Measurements from ENCODE around the gene CBR4. TPM values are rescaled to one million over a fixed set of nuclear protein-coding genes. Genes with fewer than 3 reads are reported as not detected.
"Not testable (repeated sequence)": the region's sequence is repeated elsewhere in the genome, so short reads cannot be mapped to it uniquely, and the experiment has no call there.

CBR4 gene
- total RNA-seq, 1 donor from 2014 or later, result 14.7 TPM

GRCh38 chr4:169035871-169036620, 26.0 kb upstream of the CBR4 start:
- not testable (repeated sequence) for DNase-seq (ENCODE audit: low spot score)

DNA sequence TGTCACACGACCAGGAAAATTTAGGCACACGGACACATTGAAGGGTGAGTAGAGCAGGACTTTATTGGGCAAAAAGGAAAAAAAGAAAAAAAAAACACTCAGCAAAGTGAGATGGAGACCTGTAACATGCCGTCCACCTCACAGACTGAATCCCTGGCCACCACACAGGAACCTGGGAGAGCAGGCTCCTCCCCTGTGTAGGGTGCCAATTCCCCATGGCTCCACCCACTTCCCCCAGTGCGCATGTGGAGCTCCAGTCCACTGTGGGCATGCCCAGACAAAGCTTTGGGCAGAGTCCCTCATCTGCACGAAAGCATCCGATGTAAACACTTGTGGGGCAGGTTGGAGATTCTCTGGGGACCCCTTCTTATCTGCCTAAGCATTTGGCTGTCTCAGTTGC, 23.6 kb upstream of the CBR4 start:
- DNase-seq (ENCODE audit: low spot score), result no peak

- no peak for DNase-seq (ENCODE audit: low spot score)
Observed at GRCh38 chr4:169032883-169033645, 23.0 kb upstream of the CBR4 start.

- no peak for DNase-seq (ENCODE audit: low spot score)
Observed at GRCh38 chr4:169032194-169032593, 22.1 kb upstream of the CBR4 start.

DNA sequence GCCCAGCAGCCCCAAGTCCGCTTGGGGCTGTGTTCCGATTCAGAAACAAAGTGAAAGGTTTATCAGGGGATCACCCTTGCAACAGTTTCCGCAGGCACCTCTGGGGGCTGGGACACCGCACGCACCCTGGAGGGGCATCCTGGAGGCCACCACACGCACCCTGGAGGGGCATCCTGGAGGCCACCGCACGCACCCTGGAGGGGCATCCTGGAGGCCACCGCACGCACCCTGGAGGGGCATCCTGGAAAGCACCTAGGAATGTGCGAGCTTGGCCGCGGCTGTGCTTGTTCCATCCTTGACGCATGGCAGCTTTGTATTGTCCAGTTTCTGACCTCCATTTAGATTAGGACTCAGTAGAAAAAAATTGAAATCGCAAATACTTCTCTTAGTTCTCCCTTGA, 21.3 kb upstream of the CBR4 start:
- DNase-seq (ENCODE audit: low spot score), result no peak

DNA sequence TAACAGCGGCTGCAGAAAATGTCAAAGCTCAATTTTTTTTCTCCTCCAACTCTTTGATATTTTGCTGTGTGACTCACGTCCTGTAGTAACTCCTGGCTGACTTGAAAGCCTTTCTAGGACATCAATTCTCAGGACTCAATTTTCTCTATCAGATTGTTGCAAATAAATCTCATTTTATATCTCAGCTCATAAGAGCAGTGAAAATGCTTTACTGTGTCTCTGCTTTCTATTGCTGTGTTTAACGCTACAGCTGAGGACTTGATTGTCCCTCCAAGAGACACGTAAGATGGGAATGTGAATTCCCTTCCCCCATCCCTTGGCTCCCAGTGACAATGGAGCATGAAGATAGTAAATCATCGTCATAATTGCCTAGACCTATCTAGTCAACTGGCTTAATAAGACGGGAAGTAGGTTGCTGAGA, 20.5 kb upstream of the CBR4 start:
- no peak for DNase-seq (ENCODE audit: low spot score)

DNA sequence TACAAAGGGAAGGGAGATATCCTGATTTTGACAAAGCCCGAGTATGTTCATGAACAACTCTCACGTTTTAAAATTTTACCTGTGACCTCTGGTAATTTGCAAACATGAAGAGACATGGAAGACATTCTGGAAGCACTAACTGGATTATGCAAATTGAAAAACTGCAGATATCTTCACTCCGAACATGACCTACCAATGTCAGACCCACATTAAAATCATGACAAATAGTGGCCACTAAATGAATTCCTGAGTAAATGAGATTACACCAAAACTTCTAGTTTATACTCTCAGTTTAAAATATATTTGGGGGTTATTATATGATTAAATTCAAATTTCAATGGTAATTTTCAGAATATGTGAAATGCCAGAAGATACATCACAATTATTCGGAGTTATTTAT, 19.9 kb upstream of the CBR4 start:
- DNase-seq (ENCODE audit: low spot score), result no peak

DNA sequence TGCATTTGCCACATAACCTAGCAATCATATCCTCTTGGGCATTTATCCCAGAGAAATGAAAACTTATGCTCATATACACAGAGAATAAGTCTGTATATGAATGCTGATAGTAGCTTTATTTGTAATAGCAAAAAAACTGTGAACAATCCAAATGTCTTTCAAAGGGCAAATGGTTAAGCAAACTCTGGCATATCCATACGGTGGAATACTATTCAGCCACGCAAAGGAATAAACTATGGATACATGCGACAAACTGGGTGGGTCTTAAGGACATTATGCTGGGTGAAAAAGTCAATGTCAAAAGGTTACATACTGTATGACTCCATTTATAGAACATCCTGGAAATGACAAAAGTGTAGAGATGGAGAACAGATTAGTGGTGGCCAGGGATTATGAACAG, 17.6 kb upstream of the CBR4 start:
- no peak for DNase-seq (ENCODE audit: low spot score)

GRCh38 chr4:169025184-169025583, 15.1 kb upstream of the CBR4 start:
- no peak for DNase-seq (ENCODE audit: low spot score)

DNA sequence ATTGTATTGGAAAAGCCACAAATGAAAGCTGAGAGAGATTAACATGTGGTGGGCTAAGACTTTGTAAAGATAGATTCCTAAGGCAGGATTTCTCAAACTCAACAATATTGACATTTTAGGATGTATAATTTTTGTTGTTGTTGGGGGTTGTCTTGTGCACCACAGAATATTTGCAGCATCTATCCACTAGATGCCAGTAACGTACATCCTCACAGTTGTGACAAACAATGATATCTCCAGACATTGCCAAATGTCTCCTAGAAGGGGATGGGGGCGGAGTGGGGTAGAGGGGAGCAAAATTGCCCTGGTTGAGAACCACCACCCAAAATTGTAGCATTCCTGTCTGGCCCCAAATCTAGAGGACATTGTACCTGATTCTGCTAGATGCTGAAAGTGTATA, 14.7 kb upstream of the CBR4 start:
- DNase-seq (ENCODE audit: low spot score), result no peak

GRCh38 chr4:169018406-169018805, 8.4 kb upstream of the CBR4 start:
- DNase-seq (ENCODE audit: low spot score), result no peak

DNA sequence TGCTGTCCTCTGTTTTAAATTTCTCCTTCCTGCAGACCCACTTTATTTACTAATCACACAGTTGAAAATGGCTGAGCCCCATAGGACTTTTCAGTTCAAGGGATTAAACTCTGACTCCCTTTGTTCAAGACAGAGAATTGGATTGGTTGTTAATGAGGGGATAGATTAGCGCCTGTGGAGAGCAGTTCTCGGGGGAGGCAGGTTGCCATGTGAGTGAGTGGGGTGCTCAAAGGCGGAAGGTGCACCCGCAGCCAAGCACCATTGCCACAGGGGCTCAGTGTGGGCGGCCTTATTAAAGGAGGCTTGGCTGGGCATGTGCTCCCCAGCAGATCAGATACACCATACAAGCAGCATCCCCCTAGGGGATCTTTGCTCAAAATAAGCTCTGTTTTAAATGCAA, 7.9 kb upstream of the CBR4 start:
- no peak for DNase-seq (ENCODE audit: low spot score)

GRCh38 chr4:169015186-169015623, 5.2 kb upstream of the CBR4 start:
- no peak for DNase-seq (ENCODE audit: low spot score)

- DNase-seq (ENCODE audit: low spot score), result no peak
Observed at GRCh38 chr4:169014586-169014985, 4.5 kb upstream of the CBR4 start.

GRCh38 chr4:169013396-169013795, 3.3 kb upstream of the CBR4 start:
- DNase-seq (ENCODE audit: low spot score), result no peak

- no peak for DNase-seq (ENCODE audit: low spot score)
Observed at GRCh38 chr4:169012049-169012448, 2.0 kb upstream of the CBR4 start.

DNA sequence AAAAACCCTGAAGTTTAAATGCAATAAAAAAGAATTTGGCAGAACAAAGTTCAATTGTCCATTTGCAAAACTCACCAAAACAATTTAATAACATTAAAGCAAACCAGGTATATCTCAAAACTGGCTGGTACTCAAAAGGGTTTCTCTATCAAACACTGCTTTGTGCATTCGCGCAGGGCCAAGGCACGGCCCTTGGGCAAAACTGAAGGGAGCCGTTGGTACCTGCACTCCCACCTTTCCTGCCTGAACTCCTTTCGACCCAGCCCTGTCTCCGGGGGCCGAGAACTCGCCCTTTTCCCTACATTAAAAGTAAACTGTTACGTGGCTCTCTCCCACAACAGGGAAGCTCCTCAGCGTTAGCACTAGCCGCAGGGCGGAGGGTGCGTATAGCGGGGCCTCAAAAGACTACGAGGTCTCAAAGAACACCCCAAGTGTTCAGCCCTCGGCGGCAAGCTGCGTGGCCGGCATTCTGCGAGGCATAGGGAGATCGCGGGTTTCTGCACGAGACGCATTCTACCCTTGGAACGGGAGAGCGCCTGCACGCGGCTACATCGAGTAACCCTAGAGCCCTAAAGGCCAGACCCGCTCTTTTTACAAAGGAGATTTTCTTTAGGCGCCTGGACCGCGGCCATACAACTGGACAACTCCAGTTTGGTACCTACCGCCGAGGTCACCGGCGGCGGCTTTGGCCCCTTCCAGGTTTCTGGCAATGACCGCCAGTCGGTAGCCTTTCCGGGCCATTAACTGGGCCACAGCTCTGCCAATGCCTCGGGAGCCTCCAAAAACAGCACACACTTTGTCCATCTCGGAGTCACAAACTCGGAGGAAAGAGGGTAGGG, 550 bp downstream of the CBR4 start:
- DNase-seq (ENCODE audit: low spot score), result no peak

GRCh38 chr4:169005453-169006099, 4.5 kb downstream of the CBR4 start:
- DNase-seq (ENCODE audit: low spot score), result no peak

DNA sequence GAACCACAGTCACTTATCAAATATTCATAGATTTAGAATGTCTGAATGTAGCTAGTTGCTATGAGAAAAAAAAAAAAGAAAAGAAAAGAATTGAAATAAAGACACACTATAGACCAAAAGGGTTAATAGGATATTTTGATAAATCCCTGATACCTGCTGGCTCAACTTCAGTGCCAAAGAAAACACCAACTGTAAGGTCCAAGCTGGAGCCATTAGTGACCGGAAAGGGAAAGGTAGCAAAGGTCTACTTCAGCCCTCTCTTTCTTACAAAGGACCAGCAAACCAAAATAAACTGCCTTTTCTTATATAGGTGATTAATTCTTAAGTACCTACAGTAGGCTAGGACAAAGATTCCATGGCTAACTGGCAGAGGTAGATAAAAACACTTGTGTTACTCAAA, 9.7 kb downstream of the CBR4 start:
- no peak for DNase-seq (ENCODE audit: low spot score)

DNA sequence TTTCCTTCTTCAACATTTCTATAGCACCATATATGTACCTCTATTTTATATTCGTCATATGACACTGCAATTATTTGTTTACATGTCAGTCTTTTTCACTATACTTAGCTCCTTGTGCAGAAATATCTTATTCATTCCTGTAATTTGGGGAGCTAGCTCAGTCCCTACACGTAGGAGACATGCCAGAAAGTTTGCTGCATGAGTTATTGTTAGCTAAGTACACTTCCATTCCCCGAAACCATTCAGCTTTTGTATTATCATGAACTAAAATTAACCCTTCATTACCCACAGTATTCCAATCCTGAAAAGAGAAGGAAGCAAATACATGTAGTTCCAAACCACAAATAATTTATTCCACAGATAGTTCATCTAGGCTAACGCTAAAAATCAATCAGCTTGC, 10.2 kb downstream of the CBR4 start:
- no peak for DNase-seq (ENCODE audit: low spot score)

- no peak for DNase-seq (ENCODE audit: low spot score)
Observed at GRCh38 chr4:168998596-168998995, 11.5 kb downstream of the CBR4 start.

Measured in mesenteric fat pad (tissue), 1 donor.